ENCODE data around the gene SDC4. TPM values are rescaled to one million over a fixed set of nuclear protein-coding genes. Genes with fewer than 3 reads are reported as not detected.

Gene SDC4
- total RNA-seq, 2 donors from 2014 or later = 71.4 to 95.2 TPM

- DNase-seq (ENCODE audit: low spot score) = no peak
- H3K9me3 ChIP-seq = no peaks in the 10 kb centered on the region
- H3K27me3 ChIP-seq = no peaks in the 10 kb centered on the region
- peaks cover 21% of the 10 kb centered on the region for H3K36me3 ChIP-seq
- peaks cover 5 to 94% of the 10 kb centered on the region in 2 donors for H3K4me1 ChIP-seq
- peak overlapping the region in 1 of 2 donors; percentile 69 for H3K4me3 ChIP-seq
- H3K27ac ChIP-seq = peak overlapping the region; percentile 96 to 97
- TF ChIP-seq, protein P1, sequence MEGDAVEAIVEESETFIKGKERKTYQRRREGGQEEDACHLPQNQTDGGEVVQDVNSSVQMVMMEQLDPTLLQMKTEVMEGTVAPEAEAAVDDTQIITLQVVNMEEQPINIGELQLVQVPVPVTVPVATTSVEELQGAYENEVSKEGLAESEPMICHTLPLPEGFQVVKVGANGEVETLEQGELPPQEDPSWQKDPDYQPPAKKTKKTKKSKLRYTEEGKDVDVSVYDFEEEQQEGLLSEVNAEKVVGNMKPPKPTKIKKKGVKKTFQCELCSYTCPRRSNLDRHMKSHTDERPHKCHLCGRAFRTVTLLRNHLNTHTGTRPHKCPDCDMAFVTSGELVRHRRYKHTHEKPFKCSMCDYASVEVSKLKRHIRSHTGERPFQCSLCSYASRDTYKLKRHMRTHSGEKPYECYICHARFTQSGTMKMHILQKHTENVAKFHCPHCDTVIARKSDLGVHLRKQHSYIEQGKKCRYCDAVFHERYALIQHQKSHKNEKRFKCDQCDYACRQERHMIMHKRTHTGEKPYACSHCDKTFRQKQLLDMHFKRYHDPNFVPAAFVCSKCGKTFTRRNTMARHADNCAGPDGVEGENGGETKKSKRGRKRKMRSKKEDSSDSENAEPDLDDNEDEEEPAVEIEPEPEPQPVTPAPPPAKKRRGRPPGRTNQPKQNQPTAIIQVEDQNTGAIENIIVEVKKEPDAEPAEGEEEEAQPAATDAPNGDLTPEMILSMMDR (IDR thresholded peaks at IDR 0.05) = no peak
These were observed 4.6 kb downstream of the SDC4 start for GRCh38 chr20:45343532-45344167.

- H3K4me1 ChIP-seq = peaks cover 5 to 98% of the 10 kb centered on the region in 2 donors
- DNase-seq (ENCODE audit: low spot score) = no peak
- H3K9me3 ChIP-seq = no peaks in the 10 kb centered on the region
- H3K27ac ChIP-seq = peak overlapping the region; percentile 96 to 97
- TF ChIP-seq, protein P1 (IDR thresholded peaks at IDR 0.05) = no peak
- no peaks in the 10 kb centered on the region for H3K27me3 ChIP-seq
- peaks cover 21% of the 10 kb centered on the region for H3K36me3 ChIP-seq
- H3K4me3 ChIP-seq = no peak overlapping the region
These were observed 5.2 kb downstream of the SDC4 start for GRCh38 chr20:45342855-45343531.

- Histone ChIP-seq H3K27me3 (no peaks in the 10 kb centered on the region), H3K4me3 (peak overlapping the region; percentile 9 to 26), H3K4me1 (peaks cover 5 to 100% of the 10 kb centered on the region in 2 donors), H3K9me3 (no peaks in the 10 kb centered on the region), H3K27ac (peak overlapping the region; percentile 96 to 97), H3K36me3 (peaks cover 21% of the 10 kb centered on the region)
- peak; percentile 84 for DNase-seq (ENCODE audit: low spot score)
- TF ChIP-seq, protein P1 (IDR thresholded peaks at IDR 0.05) = no peak
These were observed 6.0 kb downstream of the SDC4 start for GRCh38 chr20:45341939-45342854.

GRCh38 chr20:45341579-45341938 lies 6.7 kb downstream of the SDC4 start:
- Histone ChIP-seq H3K36me3 (peaks cover 21% of the 10 kb centered on the region), H3K9me3 (no peaks in the 10 kb centered on the region), H3K27me3 (no peaks in the 10 kb centered on the region), H3K4me3 (peak overlapping the region; percentile 9 to 26), H3K4me1 (peaks cover 5 to 100% of the 10 kb centered on the region in 2 donors), H3K27ac (peak overlapping the region; percentile 96 to 97)
- TF ChIP-seq, protein P1 (IDR thresholded peaks at IDR 0.05) = no peak
- DNase-seq (ENCODE audit: low spot score) = no peak

DNA sequence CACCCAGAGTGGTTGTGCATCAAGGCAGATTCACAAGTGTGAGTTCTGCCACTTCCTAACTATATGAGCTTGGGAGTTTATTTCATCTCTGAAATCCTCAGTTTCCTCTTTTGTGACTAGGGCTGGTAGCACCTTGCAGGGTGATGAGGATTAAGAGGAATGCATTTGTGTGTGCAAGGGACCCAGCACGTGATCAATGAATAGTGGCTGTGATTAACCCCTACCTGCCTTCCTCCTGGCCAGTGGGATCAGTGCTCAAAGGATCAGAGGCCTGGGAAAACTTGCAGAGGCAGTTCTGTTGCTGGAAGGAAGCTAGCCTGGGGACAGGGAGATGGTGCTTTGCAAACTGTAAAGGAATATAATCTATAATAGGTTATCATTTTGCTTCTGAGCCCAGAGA lies 7.3 kb downstream of the SDC4 start:
- TF ChIP-seq, protein P1 (IDR thresholded peaks at IDR 0.05) = no peak
- no peak overlapping the region for H3K4me3 ChIP-seq

More for the DNA sequence above, 7.3 kb downstream of the SDC4 start:
- no peaks in the 10 kb centered on the region for H3K9me3 ChIP-seq
- H3K4me1 ChIP-seq = peaks cover 5 to 99% of the 10 kb centered on the region in 2 donors
- H3K27me3 ChIP-seq = no peaks in the 10 kb centered on the region
- peak overlapping the region; percentile 96 to 97 for H3K27ac ChIP-seq
- peaks cover 22% of the 10 kb centered on the region for H3K36me3 ChIP-seq
- DNase-seq (ENCODE audit: low spot score) = no peak
